ENCODE data around the gene SMAD4. TPM values are rescaled to one million over a fixed set of nuclear protein-coding genes. Genes with fewer than 3 reads are reported as not detected.

SMAD4 gene
- total RNA-seq, 1 experiment from 2014 or later, result 96.3 TPM

DNA sequence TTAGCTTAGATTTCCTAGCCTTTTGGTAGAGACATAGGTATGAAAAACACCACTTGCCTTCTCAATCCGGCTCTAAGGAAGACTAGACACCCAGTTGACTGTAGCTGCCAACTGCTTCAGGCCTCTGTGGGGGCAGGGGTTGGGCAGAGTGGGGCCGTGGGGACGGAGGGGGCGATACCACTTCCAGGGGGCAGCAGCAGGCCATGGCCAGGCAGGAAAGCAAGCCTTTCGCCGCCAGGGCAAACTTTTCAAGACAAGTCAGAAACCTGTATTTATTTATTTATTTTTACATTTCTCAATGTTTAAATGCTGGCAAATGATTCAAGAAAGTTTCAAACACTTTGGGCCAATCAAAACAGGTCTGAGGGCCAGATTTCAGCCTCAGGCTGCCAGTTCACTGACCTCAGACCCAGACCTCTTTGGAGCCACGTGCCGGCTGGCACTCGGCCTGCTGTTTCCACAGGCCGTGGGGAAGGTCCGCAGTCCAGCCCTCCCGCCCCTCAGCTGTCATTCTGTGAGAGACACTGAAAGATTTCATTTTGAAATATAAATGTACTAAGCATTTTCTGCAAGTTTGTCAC is 103.7 kb downstream of the SMAD4 start:
- Histone ChIP-seq H3K79me2 (ENCODE audit: insufficient read depth, low read length) (no peaks in the 10 kb centered on the region), H3K4me1 (ENCODE audit: control insufficient read depth in 1 of 2, insufficient read depth in 2 of 2, low read length in 2 of 2) (peaks cover 0 to 10% of the 10 kb centered on the region in 2 experiments; a peak in 2 of 4 replicates), H3K9me2 (ENCODE audit: insufficient read depth) (no peaks in the 10 kb centered on the region), H3K27ac (ENCODE audit: low read depth, low read length) (no peak overlapping the region), H3K4me2 (ENCODE audit: low read length) (no peak overlapping the region), H3K9ac (ENCODE audit: low read length) (no peak overlapping the region), H3K36me3 (ENCODE audit: control insufficient read depth in 1 of 2, insufficient read depth in 2 of 2, low read length in 2 of 2) (no peaks in the 10 kb centered on the region), H3K9me3 (ENCODE audit: control insufficient read depth in 1 of 2, insufficient read depth in 1 of 2, low read depth in 1 of 2, low read length in 2 of 2) (no peaks in the 10 kb centered on the region), H3K4me3 (replicated peaks in 1 of 2; ENCODE audit: low read depth in 1 of 2, low read length in 2 of 2) (no peak overlapping the region), H2AFZ (ENCODE audit: low read depth, low read length, poor library complexity, severe bottlenecking) (no peak overlapping the region), H3K27me3 (ENCODE audit: insufficient read depth, low read length) (no peaks in the 10 kb centered on the region), H4K20me1 (ENCODE audit: insufficient read depth) (no peaks in the 10 kb centered on the region)
- RAD21 ChIA-PET (ENCODE audit: low non-redundant PET in 1 of 2, low total read pairs in 2 of 2, uncharacterized antibody in 2 of 2, unreplicated experiment in 2 of 2), result no interaction called here
- DNase-seq (ENCODE audit: low read depth, low spot score) (no peak), ATAC-seq (no peak)
- TF ChIP-seq, protein P1, sequence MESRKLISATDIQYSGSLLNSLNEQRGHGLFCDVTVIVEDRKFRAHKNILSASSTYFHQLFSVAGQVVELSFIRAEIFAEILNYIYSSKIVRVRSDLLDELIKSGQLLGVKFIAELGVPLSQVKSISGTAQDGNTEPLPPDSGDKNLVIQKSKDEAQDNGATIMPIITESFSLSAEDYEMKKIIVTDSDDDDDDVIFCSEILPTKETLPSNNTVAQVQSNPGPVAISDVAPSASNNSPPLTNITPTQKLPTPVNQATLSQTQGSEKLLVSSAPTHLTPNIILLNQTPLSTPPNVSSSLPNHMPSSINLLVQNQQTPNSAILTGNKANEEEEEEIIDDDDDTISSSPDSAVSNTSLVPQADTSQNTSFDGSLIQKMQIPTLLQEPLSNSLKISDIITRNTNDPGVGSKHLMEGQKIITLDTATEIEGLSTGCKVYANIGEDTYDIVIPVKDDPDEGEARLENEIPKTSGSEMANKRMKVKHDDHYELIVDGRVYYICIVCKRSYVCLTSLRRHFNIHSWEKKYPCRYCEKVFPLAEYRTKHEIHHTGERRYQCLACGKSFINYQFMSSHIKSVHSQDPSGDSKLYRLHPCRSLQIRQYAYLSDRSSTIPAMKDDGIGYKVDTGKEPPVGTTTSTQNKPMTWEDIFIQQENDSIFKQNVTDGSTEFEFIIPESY (IDR thresholded peaks at IDR 0.05; ENCODE audit: extremely low read depth, insufficient replicate concordance, low read length), result no peak
- TF ChIP-seq JUND (IDR thresholded peaks at IDR 0.05) (no peak), SRF (IDR thresholded peaks at IDR 0.05; ENCODE audit: low read depth) (no peak), EZH2phosphoT487 (IDR thresholded peaks at IDR 0.05; ENCODE audit: borderline replicate concordance) (no peak), EZH2 (IDR thresholded peaks at IDR 0.05) (no peak)
- BruUV-seq (replicated peaks), result no TSS peak
- POLR2A ChIA-PET, result no interaction called here
- CTCF ChIA-PET, result no interaction called here
- intact Hi-C loops (cut with micrococcal nuclease), result no loop called here

Other genes starting within 250 kb of the SMAD4 start
- 0.84 TPM for gene MRO, start 210.2 kb upstream of the SMAD4 start, total RNA-seq (2021; ENCODE audit: unreplicated experiment)
- gene ME2, start 151.1 kb upstream of the SMAD4 start, total RNA-seq (2021; ENCODE audit: unreplicated experiment), result 49.0 TPM
- gene ELAC1, start 62.2 kb upstream of the SMAD4 start, total RNA-seq (2021; ENCODE audit: unreplicated experiment), result 8.6 TPM
- gene MEX3C, start 167.5 kb downstream of the SMAD4 start, total RNA-seq (2021; ENCODE audit: unreplicated experiment), result 45.0 TPM

Data from HCT116 (cell line).